ENCODE measurements around the gene SCN1A.
"Not testable (repeated sequence)": the region's sequence is repeated elsewhere in the genome, so short reads cannot be mapped to it uniquely, and the experiment has no call there.

Gene SCN1A

DNA sequence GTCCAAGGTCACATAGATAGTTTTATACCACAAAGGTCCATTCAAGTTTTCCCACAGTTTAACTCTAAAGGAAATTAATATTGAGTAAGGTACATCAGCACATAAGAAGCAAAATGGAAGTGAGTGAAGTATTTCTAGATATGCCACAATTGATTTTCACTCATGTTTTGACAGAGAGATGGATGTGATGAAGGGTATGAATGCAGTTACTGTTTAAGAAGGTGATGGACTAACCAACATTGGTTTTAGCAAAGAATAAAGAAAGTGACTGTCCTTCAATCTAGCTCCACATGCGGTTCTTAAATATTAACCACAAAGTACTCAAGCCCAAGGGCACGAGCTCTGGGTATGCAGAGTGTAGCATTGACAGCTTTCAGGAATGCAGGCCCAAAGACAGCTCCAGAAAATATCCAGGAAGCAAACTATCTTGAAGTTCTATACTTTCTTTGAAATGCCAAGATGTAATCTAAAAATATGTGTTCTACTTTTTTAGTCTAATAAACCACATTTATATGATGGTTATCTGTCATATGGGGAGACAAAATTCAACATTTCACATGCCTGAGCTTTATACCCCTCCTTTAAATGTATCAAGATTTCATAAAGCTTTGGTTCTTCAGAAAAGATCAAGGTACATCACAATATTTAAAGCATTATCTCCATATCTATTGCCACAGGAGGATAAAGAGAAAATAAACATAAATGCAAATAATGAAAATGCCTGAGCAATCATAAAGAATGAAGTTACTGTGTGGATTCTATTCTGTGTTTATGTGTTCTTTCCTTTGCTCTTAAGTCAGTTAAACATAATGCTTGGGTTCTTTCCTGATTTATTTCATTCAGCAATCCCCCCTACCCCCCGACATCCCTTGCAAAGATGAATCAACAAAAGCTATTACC lies 6.7 kb upstream of the SCN1A start:
- DNase-seq = no peak

DNA sequence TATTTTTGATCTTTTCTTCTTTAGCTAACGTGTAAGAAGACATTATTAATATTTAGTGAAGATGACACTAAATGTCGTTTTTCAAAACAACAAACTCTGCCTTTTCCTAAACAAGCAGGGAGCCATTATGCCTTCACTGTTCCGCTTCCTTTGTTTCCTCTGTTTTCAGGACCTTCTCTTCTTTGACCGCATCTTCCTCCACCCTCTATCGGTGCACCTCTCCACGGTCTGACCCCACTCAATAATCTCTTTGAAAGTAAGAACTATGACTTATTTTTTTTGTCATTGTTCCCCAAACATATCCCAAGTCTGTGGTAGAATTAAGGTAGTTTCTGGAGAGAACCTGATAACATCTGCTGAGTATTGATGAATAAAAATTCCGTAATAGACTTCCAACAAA lies 5.8 kb upstream of the SCN1A start:
- DNase-seq = no peak

DNA sequence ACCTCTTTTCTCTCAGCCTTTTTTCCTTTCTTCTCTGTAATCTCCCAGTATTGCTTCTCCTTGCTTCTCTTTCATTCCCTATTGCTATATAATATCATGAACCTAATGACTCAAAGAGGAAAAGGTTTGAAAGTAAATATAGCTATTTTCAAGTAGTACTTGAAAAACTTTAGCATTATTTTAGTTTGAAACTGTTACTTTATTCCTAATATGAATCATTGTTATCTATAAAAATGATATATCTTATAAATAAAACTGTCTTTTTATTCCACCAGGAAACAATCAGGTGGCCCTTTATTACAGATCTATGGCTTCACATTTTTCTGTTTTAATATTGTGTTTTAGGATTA lies 311 bp upstream of the SCN1A start:
- no peak for DNase-seq

DNA sequence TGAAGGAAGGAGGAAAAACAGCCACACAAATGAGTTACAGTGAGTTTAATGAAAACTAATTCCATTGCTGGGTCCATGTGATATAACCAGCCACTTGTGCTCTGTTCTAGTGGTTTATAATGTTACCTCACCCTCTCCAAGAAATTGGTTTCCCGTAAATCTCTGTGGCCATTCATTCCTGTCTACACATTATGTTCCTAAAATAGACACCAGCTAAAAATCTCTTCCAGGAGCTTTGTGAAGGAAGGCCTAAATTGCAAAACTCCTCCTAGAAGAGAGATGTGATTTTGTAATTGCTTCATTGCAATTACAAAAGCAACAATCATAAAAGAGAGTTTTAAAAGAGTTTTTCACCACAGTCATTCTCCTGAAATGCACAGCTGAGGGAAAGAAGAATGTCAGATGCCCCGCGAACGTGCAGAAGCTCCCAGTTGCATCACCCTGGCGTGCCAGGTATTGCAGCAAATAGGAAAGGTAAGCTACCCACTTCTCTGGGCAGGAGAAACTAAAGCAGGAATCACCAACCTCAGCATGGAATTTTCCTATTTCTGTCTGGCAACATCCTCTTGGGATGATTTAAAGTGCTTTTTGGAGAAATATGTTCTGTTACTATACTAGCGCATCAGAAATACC lies 1.7 kb downstream of the SCN1A start:
- DNase-seq = no peak

DNA sequence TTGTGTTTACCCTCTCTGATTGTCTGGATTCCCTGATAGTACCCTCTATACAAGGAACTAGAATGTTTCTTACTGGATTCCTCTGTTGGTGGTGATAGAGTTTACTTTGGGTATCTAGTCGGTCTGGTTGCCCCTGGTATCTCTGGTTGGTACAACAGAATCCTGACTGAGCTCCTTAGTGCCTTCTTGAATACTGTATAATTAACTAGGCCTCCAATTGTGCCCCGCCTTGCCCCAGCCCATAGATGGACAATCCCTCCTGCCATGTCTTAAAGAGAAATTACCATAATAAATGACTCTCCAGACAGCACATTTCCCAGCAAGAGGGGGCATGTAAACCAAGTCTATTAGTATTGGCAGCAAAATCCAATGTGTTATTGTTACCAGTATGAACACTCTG lies 2.3 kb downstream of the SCN1A start:
- no peak for DNase-seq

DNA sequence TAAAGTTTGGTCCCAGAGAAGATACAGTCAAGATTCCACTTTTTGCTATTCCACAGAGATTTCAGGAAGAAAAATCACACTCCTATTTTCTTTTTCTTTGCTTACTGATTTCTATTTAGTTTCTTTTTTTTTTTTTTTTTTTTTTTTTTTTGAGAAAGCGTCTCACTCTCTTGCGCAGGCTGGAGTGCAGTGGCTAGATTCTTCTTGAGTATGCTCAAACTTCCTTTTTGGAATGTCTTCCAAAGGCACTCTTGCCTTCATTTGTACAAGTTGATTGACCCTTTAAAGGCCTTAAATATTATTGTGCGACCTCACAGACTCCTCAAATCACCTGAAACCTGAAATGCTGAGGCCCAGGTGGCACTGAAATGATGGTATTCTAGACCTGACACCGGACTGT lies 9.6 kb downstream of the SCN1A start:
- DNase-seq = no peak

DNA sequence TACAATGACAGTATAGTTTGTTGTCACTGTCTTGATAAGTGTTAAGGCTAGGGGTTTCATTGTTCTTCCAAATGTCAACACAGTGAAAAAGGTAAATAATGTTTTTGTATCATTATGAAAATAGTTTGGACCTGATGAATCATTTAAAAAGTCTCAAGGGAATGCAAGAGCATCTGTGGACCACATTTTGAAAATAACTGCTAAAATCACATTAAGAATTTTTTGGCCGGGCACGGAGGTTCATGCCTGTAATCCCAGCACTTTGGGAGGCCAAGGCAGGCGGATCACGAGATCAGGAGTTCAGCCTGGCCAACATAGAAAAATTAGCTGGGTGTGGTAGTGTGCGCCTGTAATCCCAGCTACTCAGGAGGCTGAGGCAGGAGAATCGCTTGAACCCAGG lies 10.3 kb downstream of the SCN1A start:
- no peak for DNase-seq

DNA sequence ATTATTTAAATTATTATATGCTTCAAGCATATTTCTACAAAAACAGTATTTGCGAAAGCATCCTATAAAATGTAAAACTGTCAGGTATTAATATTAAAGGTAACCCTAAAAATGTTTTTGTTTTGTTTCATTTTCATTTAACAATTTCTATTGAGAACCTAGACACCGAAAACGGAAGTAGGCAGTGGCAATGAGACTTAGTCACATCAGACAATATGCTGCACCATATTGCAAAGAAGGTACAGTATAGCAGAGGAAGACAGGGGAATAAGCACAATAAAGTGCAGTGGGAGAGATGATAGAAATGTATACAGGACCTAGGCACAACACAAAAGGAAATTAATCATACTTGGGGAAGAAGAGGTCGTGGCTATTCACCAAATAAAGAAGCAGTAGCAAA lies 12.2 kb downstream of the SCN1A start:
- no peak for DNase-seq

DNA sequence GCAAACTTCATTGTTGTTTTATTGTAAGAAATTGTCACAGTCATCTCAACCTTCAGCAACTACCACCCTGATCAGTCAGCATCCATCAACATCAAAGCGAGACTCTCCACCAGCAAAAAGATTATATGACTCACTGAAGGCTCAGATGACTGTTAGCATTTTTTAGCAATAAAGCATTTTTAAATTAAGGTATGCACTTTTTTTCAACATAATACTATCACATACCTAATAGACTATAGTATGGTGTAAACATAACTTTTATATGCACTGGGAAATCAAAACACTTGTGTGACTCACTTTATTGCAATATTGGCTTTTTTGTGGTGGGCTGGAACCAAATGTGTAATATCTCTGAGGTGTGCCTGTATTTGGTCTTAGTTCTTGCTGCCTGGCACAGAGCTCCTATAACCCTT lies 15.6 kb downstream of the SCN1A start:
- no peak for DNase-seq

DNA sequence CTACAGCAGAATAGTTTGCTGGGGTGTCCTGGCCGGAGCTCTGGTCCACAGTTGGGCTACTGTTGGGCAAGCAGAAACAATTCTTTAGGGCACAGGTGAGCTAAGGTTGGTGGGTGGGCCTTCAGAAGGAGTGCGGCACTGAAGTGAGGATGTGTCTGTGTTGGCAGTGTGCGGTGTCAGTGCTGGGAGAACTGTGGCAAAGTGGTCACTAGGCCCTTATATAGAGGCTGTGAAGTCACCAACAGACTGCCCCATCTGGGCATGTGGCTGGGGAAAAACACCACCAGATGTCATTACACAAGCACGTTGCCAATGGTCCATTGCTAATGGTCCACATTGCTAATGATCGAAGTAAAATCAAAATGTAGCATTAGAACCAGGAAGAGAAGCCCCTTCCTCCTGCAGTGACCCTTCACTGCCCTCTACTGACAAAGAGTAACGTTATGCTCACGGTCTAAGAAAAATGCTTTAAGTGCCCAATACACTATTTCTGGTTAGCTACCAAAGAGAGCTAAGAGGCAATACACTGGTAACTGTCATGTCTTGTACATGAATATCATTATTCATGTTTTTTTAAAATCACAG lies 21.3 kb downstream of the SCN1A start:
- DNase-seq = no peak

DNA sequence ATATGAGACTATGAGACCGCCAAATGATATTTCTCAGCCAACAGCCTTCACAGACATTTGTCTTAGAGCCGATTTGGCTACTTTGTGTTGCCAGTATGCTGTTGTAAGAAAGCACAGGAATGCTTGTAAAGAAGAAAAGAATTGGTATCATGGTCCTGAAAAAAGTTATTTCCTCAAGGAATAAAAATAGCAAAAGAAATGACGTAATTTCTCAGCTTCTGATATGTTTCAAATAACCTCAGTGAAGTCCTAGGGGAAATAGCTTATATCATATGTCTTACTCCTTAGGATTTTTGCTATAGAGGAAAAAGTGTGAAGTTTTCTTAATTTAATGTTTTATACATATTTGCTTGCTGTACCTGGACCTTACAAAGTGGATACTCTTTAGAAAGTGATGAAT lies 23.0 kb downstream of the SCN1A start:
- DNase-seq = no peak

DNA sequence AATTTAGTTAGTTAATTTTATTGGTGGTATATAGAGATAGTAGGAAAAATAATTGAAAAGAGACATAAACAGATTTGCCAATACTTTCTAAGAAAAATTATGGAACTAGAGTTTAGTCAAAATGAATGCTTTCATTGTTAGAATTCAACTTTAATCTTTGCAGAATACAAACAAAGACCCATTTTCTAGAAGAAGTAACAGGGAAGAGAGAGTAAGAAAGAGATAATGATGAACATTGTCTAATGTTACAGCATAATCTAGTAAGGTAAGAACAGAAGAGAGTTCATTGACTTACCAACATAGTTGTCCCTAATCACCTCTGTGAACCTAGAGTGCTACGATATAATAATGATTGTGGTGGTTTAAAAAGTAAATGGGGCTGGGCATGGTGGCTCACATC lies 23.7 kb downstream of the SCN1A start:
- DNase-seq = no peak

DNA sequence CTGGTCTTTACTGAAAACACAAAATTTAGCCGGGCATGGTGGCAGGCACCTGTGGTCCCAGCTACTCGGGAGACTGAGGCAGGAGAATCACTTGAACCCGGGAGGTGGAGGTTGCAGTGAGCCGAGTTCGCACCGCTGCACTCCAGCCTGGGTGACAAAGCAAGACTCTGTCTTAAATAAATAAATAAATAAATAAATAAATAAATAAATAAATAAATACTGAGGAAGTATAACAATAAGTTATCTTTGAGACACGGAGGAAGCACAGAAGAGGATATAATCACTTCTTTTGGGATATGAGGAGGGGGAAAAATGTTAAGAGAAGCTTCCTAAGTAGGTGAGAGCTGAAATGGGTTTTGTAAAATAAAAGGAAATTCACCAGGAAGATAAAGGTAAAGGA lies 24.5 kb downstream of the SCN1A start:
- not testable (repeated sequence) for DNase-seq

DNA sequence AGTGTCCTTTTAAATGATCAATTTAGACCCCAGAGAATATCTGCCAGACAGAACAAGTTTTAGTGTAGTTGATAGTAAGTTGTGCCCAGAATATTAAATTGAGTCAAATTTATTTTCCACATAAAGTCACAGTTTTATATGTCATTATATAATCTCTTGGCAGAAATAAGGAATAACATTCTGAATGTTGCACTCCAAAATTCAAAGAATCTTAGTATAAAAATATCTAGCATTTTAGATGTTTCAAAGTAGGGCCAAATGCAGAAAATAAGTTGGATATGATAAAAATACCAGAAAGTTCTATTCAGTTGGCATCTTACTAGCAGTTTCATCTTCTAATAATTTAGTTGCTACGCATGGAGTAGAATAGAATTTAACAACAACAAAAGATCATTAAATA lies 33.5 kb downstream of the SCN1A start:
- DNase-seq = no peak

DNA sequence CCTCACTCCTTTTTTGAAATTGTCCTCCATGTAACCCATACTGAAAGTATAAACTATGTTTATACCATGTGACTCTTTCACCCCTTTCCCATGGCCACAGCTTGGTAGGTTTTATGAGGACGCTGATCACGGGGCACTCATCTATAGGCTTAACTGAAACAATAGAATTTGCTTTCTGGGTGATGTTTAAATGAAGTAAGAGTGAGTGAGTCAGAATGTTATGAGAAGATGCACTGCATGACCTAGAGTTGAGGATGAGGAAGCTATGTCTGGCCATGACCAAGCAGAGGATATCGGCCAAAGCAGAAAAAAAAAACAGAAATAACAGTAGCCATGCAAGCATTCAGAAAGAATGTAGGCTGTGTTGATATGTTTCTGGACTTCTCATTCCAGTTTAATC lies 34.9 kb downstream of the SCN1A start:
- no peak for DNase-seq

DNA sequence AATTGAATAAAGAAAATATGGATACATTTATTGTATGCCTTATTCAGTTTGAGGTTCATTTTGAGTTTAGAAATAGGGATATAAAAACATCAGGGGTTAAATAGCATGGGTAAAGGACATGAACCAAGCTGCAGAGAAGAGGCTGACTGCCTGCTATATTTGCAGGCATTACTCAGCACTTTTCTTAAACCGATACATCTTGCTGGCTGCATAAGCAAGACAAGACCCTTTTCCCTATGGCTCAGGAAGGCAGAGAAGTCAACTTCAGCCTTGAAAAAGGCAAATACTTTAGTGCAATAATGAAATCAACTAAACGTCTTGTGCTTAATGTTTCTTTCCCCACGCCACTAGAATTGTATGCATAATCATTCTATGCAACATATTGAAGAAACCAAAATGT lies 36.4 kb downstream of the SCN1A start:
- DNase-seq = no peak

DNA sequence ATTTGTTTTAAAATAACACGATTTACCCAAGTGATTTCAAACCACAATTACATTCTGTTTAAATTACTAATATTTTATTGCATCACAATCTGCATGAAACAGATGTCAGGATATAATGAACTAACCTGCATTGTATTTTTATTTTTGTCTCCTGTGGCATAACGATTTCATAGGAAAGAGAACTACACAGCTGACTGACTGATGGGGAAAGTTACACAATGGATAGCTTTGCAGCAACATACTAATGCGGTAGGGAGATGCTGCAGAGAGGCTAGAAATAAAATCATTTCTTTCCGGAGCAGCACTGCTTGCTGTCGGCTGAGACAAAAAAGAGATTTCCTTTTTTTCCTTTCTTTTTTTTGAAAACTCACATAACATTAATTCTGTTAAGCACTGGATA lies 36.9 kb downstream of the SCN1A start:
- no peak for DNase-seq

DNA sequence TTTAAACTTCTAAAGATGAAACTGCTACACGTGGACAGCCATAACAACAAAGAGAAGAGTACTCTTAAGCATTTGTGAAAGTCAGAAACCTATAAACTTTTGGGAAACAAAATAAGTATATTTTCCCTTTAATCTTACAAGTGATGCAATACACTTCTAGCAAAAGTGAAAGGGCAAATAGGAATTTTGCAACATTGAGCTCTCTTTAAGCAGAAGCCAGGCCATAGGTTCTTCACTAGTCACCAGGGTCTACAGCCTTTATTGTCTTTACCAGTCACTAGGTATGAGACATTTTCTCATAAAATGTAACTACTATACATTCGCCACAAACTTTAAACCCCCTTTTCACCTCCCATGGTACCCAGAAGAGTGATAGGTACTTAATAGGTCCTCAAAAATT lies 37.5 kb downstream of the SCN1A start:
- DNase-seq = no peak

DNA sequence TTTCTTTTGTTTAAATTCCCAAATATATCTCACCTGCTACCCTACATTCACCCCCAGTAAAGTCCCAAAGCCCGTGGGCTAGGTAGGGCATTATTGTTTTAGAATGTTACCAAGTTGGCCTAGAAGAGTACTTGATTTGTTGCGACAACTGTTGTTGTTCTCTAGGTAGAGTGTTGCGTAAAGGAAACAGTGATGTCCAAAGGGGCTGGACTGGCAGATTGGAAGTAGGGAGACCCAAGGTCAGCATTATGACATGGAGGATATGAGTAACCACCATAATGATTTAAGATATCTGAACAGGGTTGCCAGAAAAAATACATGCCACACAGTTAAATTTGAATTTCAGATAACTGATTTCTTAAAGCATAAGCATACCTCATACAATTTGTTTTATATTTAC lies 39.2 kb downstream of the SCN1A start:
- DNase-seq = no peak

DNA sequence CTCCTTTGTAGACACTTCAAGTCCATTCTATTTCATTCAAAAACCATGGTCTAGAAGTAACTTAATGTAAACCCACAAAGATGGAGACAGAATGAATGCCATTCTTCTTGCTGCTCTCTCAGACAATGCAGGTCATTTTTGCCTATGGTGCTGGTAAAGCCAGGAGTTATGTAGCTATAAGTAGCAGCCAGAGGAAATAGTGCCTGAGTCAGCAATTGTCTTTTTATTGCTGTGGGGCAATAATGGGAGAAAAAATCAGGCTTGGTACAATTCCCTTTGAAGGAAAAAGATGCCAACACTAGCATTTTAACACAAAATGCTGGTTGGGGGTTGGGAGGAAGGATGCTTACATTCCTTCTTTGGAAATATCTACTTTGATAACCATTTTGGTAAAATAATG lies 43.5 kb downstream of the SCN1A start:
- no peak for DNase-seq

DNA sequence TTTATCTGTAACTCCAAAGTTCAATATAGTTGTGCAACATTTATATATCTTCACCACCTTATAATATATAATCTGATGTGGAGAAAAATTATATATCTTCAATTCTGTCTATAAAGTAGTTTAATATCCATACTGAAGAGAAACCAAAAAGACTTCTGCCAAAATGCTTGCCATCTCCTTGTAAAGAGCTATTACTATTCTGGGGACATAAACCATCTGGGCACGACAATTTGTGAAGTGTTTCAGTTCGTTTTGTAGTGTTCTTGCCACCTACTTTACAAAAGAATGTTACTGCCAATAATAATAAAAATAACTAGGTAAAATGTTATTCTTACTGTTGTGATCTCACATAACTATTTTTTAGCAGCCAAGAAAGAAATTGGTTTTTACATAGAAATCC lies 45.1 kb downstream of the SCN1A start:
- no peak for DNase-seq

DNA sequence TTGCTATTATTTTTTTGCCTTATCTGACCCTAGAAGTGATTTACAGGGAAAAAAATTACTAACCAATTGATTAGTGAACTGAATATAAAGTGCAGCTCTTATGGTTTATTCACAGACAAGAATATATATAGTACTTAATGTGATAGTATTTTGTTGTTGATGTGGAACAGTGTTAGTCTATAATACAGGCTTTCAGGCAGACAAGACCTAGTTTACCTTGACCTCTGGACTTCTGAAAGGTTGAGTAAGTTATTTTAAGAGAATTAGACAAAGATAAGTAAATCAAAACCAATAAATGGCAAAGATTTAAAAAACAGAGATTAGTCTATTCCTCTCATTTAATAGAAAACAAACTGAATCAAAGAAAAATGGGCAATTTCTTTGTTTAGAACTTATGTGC lies 46.0 kb downstream of the SCN1A start:
- DNase-seq = no peak

DNA sequence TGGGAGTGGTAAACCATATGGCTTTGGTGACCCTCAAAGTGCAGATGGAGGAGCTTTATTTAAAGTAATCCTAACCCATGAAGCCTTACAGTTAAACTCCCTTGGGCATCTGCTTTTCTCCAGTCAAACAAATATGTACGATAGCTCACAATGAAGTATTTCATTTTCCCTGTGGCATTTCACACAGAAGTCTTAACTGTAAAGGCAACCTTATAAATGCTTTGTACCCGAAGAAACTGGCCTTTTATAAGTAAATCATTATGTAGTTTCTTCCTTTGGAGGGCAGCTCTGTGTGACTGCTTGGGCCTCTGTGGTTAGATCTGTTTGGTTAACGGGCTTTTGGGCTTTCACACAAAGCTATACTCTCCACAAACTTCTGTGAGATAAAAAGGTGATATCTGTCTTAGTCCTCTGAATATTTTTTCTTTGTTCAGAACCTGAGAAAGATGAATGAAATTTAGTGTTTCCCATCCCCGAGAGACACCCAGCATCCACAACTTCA lies 46.6 kb downstream of the SCN1A start:
- no peak for DNase-seq

DNA sequence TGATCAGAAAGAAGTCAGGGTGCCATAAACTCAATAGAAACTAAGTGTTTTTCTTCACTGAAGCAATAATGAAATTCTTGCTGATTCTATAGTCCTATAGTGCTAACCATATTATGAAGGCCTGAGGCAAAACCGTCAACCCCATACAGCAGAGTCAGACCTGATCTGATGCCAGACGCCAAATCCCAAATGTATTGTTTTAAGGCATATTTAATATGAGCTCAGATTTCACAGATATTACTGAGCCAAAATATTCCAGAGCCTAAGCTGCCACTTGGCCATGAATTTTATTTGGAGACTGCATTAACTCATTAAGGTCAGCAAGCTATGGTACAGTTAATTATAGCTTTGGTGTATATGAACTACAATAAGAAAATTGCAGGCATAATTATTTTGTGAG lies 53.4 kb downstream of the SCN1A start:
- DNase-seq = no peak
